ENCODE data around the gene GALNT17. TPM values are rescaled to one million over a fixed set of nuclear protein-coding genes. Genes with fewer than 3 reads are reported as not detected.

The GALNT17 gene
- total RNA-seq, 1 experiment from 2014 or later: not detected

- no TSS peak for BruUV-seq (replicated peaks)
- intact Hi-C loops (cut with micrococcal nuclease): no loop called here
- no peak overlapping the region for H3K27ac Mint-ChIP-seq (ENCODE audit: low read depth, unreplicated experiment)
- ChIA-PET POLR2A (no interaction called here), CTCF (no interaction called here)
- H3K27me3 Mint-ChIP-seq (ENCODE audit: insufficient read depth, unreplicated experiment): no peaks in the 10 kb centered on the region
- H3K9me3 Mint-ChIP-seq (ENCODE audit: unreplicated experiment): peaks cover 22% of the 10 kb centered on the region
- no peak for DNase-seq (ENCODE audit: unreplicated experiment)
- TF ChIP-seq CTCF (IDR thresholded peaks at IDR 0.05; ENCODE audit: unreplicated experiment): no peak
- no peak overlapping the region for H3K4me3 Mint-ChIP-seq (ENCODE audit: unreplicated experiment)
- H3K36me3 Mint-ChIP-seq (ENCODE audit: insufficient read depth, unreplicated experiment): no peaks in the 10 kb centered on the region
- no peaks in the 10 kb centered on the region for H3K4me1 Mint-ChIP-seq (ENCODE audit: insufficient read depth, unreplicated experiment)
Measured at GRCh38 chr7:71372991-71373390, 241.0 kb downstream of the GALNT17 start.

- no peak for DNase-seq (ENCODE audit: unreplicated experiment)
- H3K27ac Mint-ChIP-seq (ENCODE audit: low read depth, unreplicated experiment): no peak overlapping the region
- intact Hi-C loops (cut with micrococcal nuclease): no loop called here
- H3K4me1 Mint-ChIP-seq (ENCODE audit: insufficient read depth, unreplicated experiment): no peaks in the 10 kb centered on the region
- ChIA-PET CTCF (no interaction called here), POLR2A (no interaction called here)
- BruUV-seq (replicated peaks): no TSS peak
- no peak for TF ChIP-seq CTCF (IDR thresholded peaks at IDR 0.05; ENCODE audit: unreplicated experiment)
- H3K27me3 Mint-ChIP-seq (ENCODE audit: insufficient read depth, unreplicated experiment): no peaks in the 10 kb centered on the region
- no peak overlapping the region for H3K4me3 Mint-ChIP-seq (ENCODE audit: unreplicated experiment)
- peaks cover 40% of the 10 kb centered on the region for H3K9me3 Mint-ChIP-seq (ENCODE audit: unreplicated experiment)
- H3K36me3 Mint-ChIP-seq (ENCODE audit: insufficient read depth, unreplicated experiment): no peaks in the 10 kb centered on the region
Measured at GRCh38 chr7:71377062-71377461, 245.1 kb downstream of the GALNT17 start.

GRCh38 chr7:71377469-71377868 is 245.5 kb downstream of the GALNT17 start:
- no peak for DNase-seq (ENCODE audit: unreplicated experiment)
- no peak for TF ChIP-seq CTCF (IDR thresholded peaks at IDR 0.05; ENCODE audit: unreplicated experiment)
- BruUV-seq (replicated peaks): no TSS peak
- H3K27me3 Mint-ChIP-seq (ENCODE audit: insufficient read depth, unreplicated experiment): no peaks in the 10 kb centered on the region
- ChIA-PET CTCF (no interaction called here), POLR2A (no interaction called here)
- H3K36me3 Mint-ChIP-seq (ENCODE audit: insufficient read depth, unreplicated experiment): no peaks in the 10 kb centered on the region
- H3K27ac Mint-ChIP-seq (ENCODE audit: low read depth, unreplicated experiment): no peak overlapping the region
- no peaks in the 10 kb centered on the region for H3K4me1 Mint-ChIP-seq (ENCODE audit: insufficient read depth, unreplicated experiment)
- H3K9me3 Mint-ChIP-seq (ENCODE audit: unreplicated experiment): peaks cover 40% of the 10 kb centered on the region
- no peak overlapping the region for H3K4me3 Mint-ChIP-seq (ENCODE audit: unreplicated experiment)
- intact Hi-C loops (cut with micrococcal nuclease): no loop called here

GRCh38 chr7:71384094-71384493 is 252.2 kb downstream of the GALNT17 start:
- Mint-ChIP-seq H3K27ac (ENCODE audit: low read depth, unreplicated experiment) (no peak overlapping the region), H3K4me1 (ENCODE audit: insufficient read depth, unreplicated experiment) (no peaks in the 10 kb centered on the region), H3K9me3 (ENCODE audit: unreplicated experiment) (peaks cover 29% of the 10 kb centered on the region), H3K27me3 (ENCODE audit: insufficient read depth, unreplicated experiment) (no peaks in the 10 kb centered on the region), H3K4me3 (ENCODE audit: unreplicated experiment) (no peak overlapping the region), H3K36me3 (ENCODE audit: insufficient read depth, unreplicated experiment) (no peaks in the 10 kb centered on the region)
- TF ChIP-seq CTCF (IDR thresholded peaks at IDR 0.05; ENCODE audit: unreplicated experiment): no peak
- BruUV-seq (replicated peaks): no TSS peak
- intact Hi-C loops (cut with micrococcal nuclease): no loop called here
- ChIA-PET POLR2A (no interaction called here), CTCF (no interaction called here)
- DNase-seq (ENCODE audit: unreplicated experiment): no peak

All from MCF 10A (cell line).